ENCODE results near the gene DPEP3. TPM values are rescaled to one million over a fixed set of nuclear protein-coding genes. Genes with fewer than 3 reads are reported as not detected.

Gene DPEP3
- total and polyA plus RNA-seq, 2 donors (not counting 1 experiment from before 2014, with no cell fraction given): 1.9 to 2.0 TPM

DNA sequence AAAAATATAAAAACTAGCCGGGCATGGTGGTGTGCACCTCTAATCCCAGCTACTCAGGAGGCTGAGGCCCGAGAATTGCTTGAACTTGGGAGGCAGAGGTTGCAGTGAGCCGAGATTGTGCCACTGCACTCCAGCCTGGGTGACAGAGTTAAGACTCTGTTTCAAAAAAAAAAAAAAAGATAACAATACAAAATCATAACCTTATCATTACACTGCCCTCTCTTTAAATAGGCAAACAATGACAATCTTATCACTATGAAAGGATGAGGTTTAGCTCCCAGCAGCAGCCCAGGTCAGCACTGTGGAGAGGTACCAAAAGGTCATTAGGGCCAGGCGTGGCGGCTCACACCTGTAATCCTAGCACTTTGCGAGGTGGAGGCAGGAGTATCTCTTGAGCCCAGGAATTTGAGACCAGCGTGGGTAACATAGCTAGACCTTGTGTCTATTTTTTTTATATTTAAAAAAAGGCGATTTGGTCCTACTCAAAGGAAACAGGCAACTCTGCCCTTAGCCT lies 38.9 kb upstream of the DPEP3 start:
- Histone ChIP-seq H3K4me1 (ENCODE audit: control insufficient read depth in 2 of 2, insufficient read depth in 2 of 2, low read length in 2 of 2) (peaks cover 21 to 25% of the 10 kb centered on the region in 2 donors), H3K27me3 (replicated peaks in 1 of 4; ENCODE audit: control extremely low read depth in 1 of 4, control insufficient read depth in 3 of 4, insufficient read depth in 4 of 4, low read length in 3 of 4) (no peaks in the 10 kb centered on the region), H3K79me2 (ENCODE audit: control insufficient read depth, insufficient read depth, low read length) (peaks cover 33% of the 10 kb centered on the region), H3K27ac (ENCODE audit: low read length in 2 of 2) (no peak overlapping the region), H3K9ac (ENCODE audit: low read length) (no peak overlapping the region), H3K36me3 (replicated peaks in 1 of 2; ENCODE audit: control extremely low read depth in 1 of 2, control insufficient read depth in 1 of 2, extremely low read depth in 1 of 2, insufficient read depth in 2 of 2, low read length in 1 of 2) (peaks cover 0 to 14% of the 10 kb centered on the region in 2 experiments), H3K4me3 (ENCODE audit: control extremely low read depth in 1 of 5, extremely low read depth in 1 of 5, insufficient read depth in 1 of 5, low read depth in 2 of 5, low read length in 4 of 5) (no peak overlapping the region), H2AFZ (ENCODE audit: insufficient read depth, low read depth, low read length, poor library complexity, severe bottlenecking) (no peak overlapping the region), H3K4me2 (replicated peaks; ENCODE audit: low read depth, low read length, poor library complexity, severe bottlenecking) (no peak overlapping the region), H4K20me1 (ENCODE audit: control insufficient read depth, insufficient read depth, low read length, poor library complexity, severe bottlenecking) (peaks cover 18% of the 10 kb centered on the region), H3K9me3 (ENCODE audit: control extremely low read depth in 1 of 3, control insufficient read depth in 2 of 3, insufficient read depth in 1 of 3, low read length in 2 of 3) (no peaks in the 10 kb centered on the region)
- DNase-seq (no peak), ATAC-seq (ENCODE audit: low read depth) (no peak)
- 90% methylated on average over 2 of the region's 8 CpGs for WGBS (ENCODE audit: insufficient coverage)
- intact Hi-C loops (cut with micrococcal nuclease): no loop called here
- TF ChIP-seq, protein P1, sequence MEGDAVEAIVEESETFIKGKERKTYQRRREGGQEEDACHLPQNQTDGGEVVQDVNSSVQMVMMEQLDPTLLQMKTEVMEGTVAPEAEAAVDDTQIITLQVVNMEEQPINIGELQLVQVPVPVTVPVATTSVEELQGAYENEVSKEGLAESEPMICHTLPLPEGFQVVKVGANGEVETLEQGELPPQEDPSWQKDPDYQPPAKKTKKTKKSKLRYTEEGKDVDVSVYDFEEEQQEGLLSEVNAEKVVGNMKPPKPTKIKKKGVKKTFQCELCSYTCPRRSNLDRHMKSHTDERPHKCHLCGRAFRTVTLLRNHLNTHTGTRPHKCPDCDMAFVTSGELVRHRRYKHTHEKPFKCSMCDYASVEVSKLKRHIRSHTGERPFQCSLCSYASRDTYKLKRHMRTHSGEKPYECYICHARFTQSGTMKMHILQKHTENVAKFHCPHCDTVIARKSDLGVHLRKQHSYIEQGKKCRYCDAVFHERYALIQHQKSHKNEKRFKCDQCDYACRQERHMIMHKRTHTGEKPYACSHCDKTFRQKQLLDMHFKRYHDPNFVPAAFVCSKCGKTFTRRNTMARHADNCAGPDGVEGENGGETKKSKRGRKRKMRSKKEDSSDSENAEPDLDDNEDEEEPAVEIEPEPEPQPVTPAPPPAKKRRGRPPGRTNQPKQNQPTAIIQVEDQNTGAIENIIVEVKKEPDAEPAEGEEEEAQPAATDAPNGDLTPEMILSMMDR (IDR thresholded peaks at IDR 0.05): no peak
- no peak for TF ChIP-seq EZH2 (IDR thresholded peaks at IDR 0.05; ENCODE audit: borderline replicate concordance, insufficient read depth, low read depth, low read length, poor library complexity, severe bottlenecking)
- no peaks in the 10 kb centered on the region for H3K27me3 Mint-ChIP-seq
- no peak overlapping the region for H3K4me3 Mint-ChIP-seq
- no peak overlapping the region for H3K27ac Mint-ChIP-seq
- ChIA-PET CTCF (interaction anchor here (1.0 to 1.1 kb wide), 2 partner anchors 14 to 23 kb away, joined by 3 read pairs; no protein-coding TSS in a partner anchor), POLR2A (interaction anchor here (0.7 kb wide), 1 partner anchor 14 kb away, joined by 3 read pairs; no protein-coding TSS in a partner anchor)
- peaks cover 24% of the 10 kb centered on the region for H3K4me1 Mint-ChIP-seq
- H3K9me3 Mint-ChIP-seq (ENCODE audit: insufficient read depth): no peaks in the 10 kb centered on the region

DNA sequence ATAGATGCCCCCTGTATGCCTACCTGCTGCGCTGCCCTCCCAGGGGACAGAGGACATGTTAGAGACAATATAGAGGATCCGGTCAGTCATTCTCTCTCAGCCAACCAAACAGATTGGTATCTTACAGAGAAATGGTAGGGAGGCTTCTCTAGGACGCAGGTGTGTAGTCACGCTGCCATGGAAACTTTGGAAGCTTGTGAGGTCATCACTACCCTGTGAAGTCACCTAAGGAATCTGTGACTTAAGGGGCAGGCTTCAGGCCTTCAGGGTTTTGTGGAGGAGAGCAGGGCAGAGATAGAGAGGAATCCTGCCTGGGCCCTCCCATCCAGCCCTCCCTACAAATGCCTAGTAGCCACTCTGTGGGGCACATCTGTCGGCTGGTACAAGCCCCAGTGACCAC lies 35.4 kb upstream of the DPEP3 start, which contains the start of gene DPEP2NB:
Gene DPEP2NB (minus strand): TSS at position 231 of the 400 bp plus-strand sequence. CDS start 141 bp downstream, at position 90.
- POLR2A ChIA-PET: interaction anchor here (1.3 kb wide), 1 partner anchor 10 kb away, joined by 7 read pairs; no protein-coding TSS in a partner anchor
- Histone ChIP-seq H3K4me2 (replicated peaks; ENCODE audit: low read depth, low read length, poor library complexity, severe bottlenecking) (no peak within 1 kb of the TSS), H3K27ac (ENCODE audit: low read length in 2 of 2) (no peak within 1 kb of the TSS), H3K79me2 (ENCODE audit: control insufficient read depth, insufficient read depth, low read length) (peaks cover 3% of the 10 kb centered on the region), H2AFZ (ENCODE audit: insufficient read depth, low read depth, low read length, poor library complexity, severe bottlenecking) (no peak within 1 kb of the TSS), H3K4me1 (ENCODE audit: control insufficient read depth in 2 of 2, insufficient read depth in 2 of 2, low read length in 2 of 2) (peaks cover 4 to 13% of the 10 kb centered on the region in 2 donors), H3K36me3 (replicated peaks in 1 of 2; ENCODE audit: control extremely low read depth in 1 of 2, control insufficient read depth in 1 of 2, extremely low read depth in 1 of 2, insufficient read depth in 2 of 2, low read length in 1 of 2) (no peaks in the 10 kb centered on the region), H4K20me1 (ENCODE audit: control insufficient read depth, insufficient read depth, low read length, poor library complexity, severe bottlenecking) (no peaks in the 10 kb centered on the region), H3K4me3 (ENCODE audit: control extremely low read depth in 1 of 5, extremely low read depth in 1 of 5, insufficient read depth in 1 of 5, low read depth in 2 of 5, low read length in 4 of 5) (no peak within 1 kb of the TSS), H3K9ac (ENCODE audit: low read length) (no peak within 1 kb of the TSS), H3K9me3 (ENCODE audit: control extremely low read depth in 1 of 3, control insufficient read depth in 2 of 3, insufficient read depth in 1 of 3, low read length in 2 of 3) (no peaks in the 10 kb centered on the region), H3K27me3 (replicated peaks in 1 of 4; ENCODE audit: control extremely low read depth in 1 of 4, control insufficient read depth in 3 of 4, insufficient read depth in 4 of 4, low read length in 3 of 4) (no peaks in the 10 kb centered on the region)
- no peak for ATAC-seq (ENCODE audit: low read depth)
- H3K9me3 Mint-ChIP-seq (ENCODE audit: insufficient read depth): no peaks in the 10 kb centered on the region
- H3K27me3 Mint-ChIP-seq: no peaks in the 10 kb centered on the region
- peaks cover 8% of the 10 kb centered on the region for H3K4me1 Mint-ChIP-seq
- peak within 1 kb of the TSS; percentile 20 for H3K27ac Mint-ChIP-seq
- 91% methylated on average over 3 of the region's 5 CpGs for WGBS (ENCODE audit: insufficient coverage)
- CTCF ChIA-PET: interaction anchor here (0.6 to 2.6 kb wide), 4 partner anchors 8 to 200 kb away, joined by 3 to 8 read pairs (median 4); no protein-coding TSS in a partner anchor
- TF ChIP-seq, protein P1 (IDR thresholded peaks at IDR 0.05): no peak
- no peak for TF ChIP-seq EZH2 (IDR thresholded peaks at IDR 0.05; ENCODE audit: borderline replicate concordance, insufficient read depth, low read depth, low read length, poor library complexity, severe bottlenecking)
- no peak within 1 kb of the TSS for H3K4me3 Mint-ChIP-seq
- no peak for DNase-seq
- intact Hi-C loops (cut with micrococcal nuclease): no loop called here
